SH-SY5Y (cell line): Measurements from ENCODE around the gene ANKRD2.

ENCODE experiments used
- GATA2 ChIP-seq: IDR thresholded peaks from 2 replicates; pipeline ENCODE4 v1.6.1; 2011; ENCODE audit warnings: mild to moderate bottlenecking, low read depth, low read length
- GATA3 ChIP-seq: IDR thresholded peaks from 2 replicates; pipeline ENCODE4 v1.6.1; 2011; ENCODE audit warnings: low read depth, mild to moderate bottlenecking, low read length, moderate library complexity

DNA sequence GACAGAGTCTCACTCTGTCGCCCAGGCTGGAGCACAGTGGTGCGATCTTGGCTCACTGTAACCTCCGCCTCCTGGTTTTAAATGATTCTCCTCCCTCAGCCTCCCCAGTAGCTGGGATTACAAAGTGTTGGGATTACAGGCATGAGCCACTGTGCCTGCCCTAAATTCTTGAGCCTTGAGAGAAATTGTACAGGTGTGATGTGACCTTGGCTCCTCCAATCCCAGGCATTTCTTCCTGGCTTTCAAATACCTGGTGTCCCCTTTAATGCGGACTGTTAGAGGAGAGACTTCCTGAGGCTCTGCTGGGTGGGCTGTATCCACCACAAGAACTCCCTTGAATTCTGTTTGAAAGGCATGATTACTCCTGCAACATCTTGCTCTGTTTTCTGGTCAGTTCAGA lies 45.7 kb downstream of the ANKRD2 start:
- TF ChIP-seq GATA2: no peak
- no peak for TF ChIP-seq GATA3
